Activated T-helper 2 cell treated with anti-CD3 and anti-CD28 coated beads, Interferon-gamma antibody, Interleukin-2, Interleukin-4, amounts not matched to agents 10 μg/mL and 5 μg/mL and 100 μg/mL, durations not matched to agents 14 hours and 24 hours and 36 hours (primary cell): ENCODE results near the gene CCDC92. TPM values are rescaled to one million over a fixed set of nuclear protein-coding genes. Genes with fewer than 3 reads are reported as not detected.

ENCODE experiments used
- DNase-seq: peaks from one replicate; pipeline ENCODE4 v3.0.0; 2021; ENCODE audit warnings: low spot score
- H3K27ac Mint-ChIP-seq: one replicate; pipeline ENCODE4 v1.8.0; 2021; ENCODE audit warnings: mixed read lengths
- H3K27me3 Mint-ChIP-seq: one replicate; pipeline ENCODE4 v1.8.0; 2021; ENCODE audit warnings: low read depth, mixed read lengths
- H3K36me3 Mint-ChIP-seq: one replicate; pipeline ENCODE4 v1.8.0; 2021; ENCODE audit warnings: low read depth, mixed read lengths
- H3K4me1 Mint-ChIP-seq: one replicate; pipeline ENCODE4 v1.8.0; 2021; ENCODE audit warnings: low read depth, mixed read lengths
- H3K4me3 Mint-ChIP-seq: one replicate; pipeline ENCODE4 v1.8.0; 2021; ENCODE audit warnings: low read depth, mild to moderate bottlenecking, moderate library complexity, mixed read lengths
- H3K9me3 Mint-ChIP-seq: one replicate; pipeline ENCODE4 v1.8.0; 2021; ENCODE audit warnings: mixed read lengths
- intact Hi-C: fragments of 100-400 bp; cut with micrococcal nuclease; formaldehyde crosslinking; loops from one replicate; pipeline ENCODE4 v1.15.1; 2023
- total RNA-seq: library from RNA; stranded (reverse); gene quantifications from 2 replicates; pipeline ENCODE4 v1.2.3, GENCODE V29; 2022

Gene CCDC92
- total RNA-seq, 1 donor from 2014 or later = 11.8 TPM

DNA sequence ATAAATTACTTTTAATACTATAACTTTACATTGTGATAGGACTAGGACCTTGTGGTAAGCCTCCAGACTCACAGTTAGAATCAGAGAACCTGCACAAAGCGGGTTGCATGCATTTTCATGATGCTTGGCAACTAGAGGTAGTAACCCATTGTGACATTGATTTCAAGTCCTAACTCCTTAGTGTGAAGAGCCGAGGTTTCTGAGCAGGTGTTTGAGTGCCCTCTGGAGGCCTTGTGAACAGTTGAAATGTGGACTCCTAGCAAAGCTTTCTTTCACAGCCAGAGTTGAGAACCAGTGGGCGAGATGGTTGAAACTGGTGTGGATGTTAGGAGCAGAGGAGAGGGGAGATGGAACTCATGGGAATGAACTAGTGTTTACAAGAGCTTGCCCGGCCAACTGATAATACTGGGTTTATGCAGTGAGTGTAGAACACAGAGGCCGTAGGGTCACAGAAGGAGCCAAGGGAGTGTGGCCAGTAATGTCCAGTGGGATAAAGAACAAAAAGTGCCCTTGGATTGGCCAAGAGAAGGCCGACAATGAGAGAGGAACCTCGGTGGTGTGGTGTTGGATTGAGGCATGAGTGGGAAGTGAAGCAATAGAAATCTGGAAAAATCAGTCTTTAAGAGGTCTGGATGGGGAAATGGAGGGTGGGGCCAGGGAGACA lies 11.3 kb upstream of the CCDC92 start:
- Mint-ChIP-seq H3K4me1 (peaks cover 12% of the 10 kb centered on the region), H3K27me3 (no peaks in the 10 kb centered on the region), H3K36me3 (peaks cover 16% of the 10 kb centered on the region), H3K4me3 (no peak overlapping the region), H3K9me3 (no peaks in the 10 kb centered on the region), H3K27ac (no peak overlapping the region)
- peak; percentile 30 for DNase-seq
- intact Hi-C loops = loop anchor here (1.0 kb wide), 1 partner anchor 79 kb away; no protein-coding TSS in a partner anchor

DNA sequence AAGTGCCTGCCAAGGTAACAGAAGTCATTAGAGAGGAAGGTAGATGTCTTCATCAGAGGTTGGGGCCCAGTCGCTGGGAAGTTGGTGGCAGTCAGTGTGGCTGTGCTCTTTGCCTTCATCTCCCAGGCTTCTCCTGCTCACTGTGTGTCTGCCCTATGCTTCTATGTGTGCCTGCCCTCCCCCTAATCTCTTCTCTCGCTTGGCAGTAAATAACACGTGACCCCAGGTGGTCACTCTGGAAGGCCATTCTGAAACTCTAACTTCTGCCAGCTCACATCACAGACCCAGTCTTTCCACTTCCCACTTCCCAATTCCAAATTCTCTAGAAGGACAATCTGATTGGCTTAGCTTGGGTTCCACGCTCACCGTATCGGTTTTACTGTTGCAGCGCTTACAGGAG lies 9.6 kb upstream of the CCDC92 start:
- Mint-ChIP-seq H3K9me3 (no peaks in the 10 kb centered on the region), H3K4me3 (no peak overlapping the region), H3K27ac (no peak overlapping the region), H3K4me1 (peaks cover 12% of the 10 kb centered on the region), H3K36me3 (peaks cover 11% of the 10 kb centered on the region), H3K27me3 (no peaks in the 10 kb centered on the region)
- DNase-seq = no peak
- intact Hi-C loops = no loop called here

DNA sequence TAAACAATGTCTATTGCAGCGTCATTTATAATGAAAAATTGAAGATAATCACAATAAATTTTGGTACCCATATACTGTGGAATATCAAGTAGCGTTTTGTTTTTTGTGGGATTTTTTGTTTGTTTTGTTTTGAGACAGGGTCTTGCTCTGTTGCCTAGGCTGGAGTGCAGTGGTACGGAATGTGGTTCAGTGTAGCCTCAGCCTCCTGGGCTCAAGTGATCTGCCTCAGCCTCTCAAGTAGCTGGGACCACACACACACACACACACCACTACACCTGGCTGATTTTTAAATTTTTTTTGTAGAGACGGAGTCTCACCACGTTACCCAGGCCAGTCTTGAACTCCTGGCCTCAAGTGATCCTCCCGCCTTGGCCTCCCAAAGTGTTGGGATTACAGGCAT lies 6.9 kb upstream of the CCDC92 start:
- Mint-ChIP-seq H3K4me1 (peaks cover 16% of the 10 kb centered on the region), H3K27me3 (no peaks in the 10 kb centered on the region), H3K9me3 (no peaks in the 10 kb centered on the region), H3K27ac (no peak overlapping the region), H3K4me3 (no peak overlapping the region), H3K36me3 (peaks cover 34% of the 10 kb centered on the region)
- intact Hi-C loops = no loop called here
- DNase-seq = no peak

DNA sequence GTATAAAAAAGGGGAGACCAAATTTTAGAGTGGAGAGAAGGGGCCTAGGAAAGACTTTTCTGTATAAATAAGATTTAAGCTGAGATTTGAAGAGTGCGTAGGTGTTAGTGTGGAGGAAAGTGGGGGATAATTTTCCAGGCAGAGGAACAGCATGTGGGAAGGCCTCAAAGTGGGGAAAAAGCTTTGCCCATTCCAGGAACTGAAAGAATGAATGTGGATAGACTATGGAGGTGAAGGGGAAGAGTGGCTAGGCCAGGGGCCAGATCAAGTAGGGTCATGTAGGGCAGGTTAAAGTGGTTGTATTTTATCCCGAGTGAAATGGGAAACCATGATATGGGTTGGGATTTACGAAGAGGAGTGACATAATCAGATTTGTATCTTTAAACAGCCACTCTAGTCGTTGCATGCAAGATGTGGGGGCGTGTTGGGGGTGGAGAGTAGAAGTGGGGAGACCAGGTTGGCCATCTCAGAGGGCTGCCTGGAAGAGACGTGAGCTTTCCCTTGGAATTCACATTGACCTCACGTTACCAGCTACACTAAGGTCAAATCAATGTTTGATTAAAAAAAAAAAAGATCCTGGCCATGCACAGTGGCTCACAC lies 3.7 kb upstream of the CCDC92 start:
- Mint-ChIP-seq H3K36me3 (peaks cover 37% of the 10 kb centered on the region), H3K9me3 (no peaks in the 10 kb centered on the region), H3K27me3 (peaks cover 2% of the 10 kb centered on the region), H3K4me1 (peaks cover 21% of the 10 kb centered on the region), H3K4me3 (no peak overlapping the region), H3K27ac (no peak overlapping the region)
- intact Hi-C loops = no loop called here
- DNase-seq = no peak

DNA sequence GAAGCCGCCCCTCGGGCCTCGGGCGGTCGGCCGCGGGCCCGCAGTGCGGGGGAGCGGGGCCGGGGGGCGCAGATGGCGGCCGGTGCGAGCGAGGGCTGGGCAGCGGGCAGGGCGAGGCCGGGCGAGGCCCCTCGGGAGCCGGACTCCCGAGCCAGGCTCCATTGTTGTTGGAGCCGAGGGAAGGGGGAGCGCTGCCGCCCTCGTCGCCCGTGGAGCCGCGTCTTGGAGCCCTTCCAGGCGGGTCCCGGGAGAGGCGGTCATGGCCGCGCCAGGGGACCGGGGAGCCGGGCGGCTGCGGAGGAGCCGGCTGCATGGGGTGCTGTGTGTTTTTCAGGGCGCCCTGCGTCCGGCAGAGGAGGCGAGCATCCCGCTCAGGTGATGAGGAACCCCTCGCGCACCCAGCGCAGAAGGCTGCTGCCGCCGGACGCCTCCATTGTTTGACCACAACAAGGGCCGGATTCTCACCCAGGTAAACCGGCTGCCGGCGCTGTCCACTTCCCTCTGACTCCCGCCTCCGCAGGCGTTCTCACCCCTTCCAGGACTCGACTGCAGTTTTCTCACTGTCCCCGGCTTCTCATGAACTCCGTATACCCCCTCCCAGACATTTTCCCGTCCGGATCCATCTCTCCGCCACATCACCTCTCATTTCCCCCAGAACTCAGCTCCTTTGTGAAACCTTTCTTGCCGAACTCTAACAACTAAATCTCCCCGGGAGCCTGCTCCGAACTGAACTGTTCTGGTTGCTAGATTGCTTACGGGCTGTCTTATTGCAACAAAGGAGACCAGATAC lies 1.1 kb upstream of the CCDC92 start:
- Mint-ChIP-seq H3K4me3 (peak overlapping the region; percentile 96), H3K4me1 (peaks cover 26% of the 10 kb centered on the region), H3K27ac (peak overlapping the region; percentile 58), H3K27me3 (peaks cover 2% of the 10 kb centered on the region), H3K36me3 (peaks cover 35% of the 10 kb centered on the region), H3K9me3 (no peaks in the 10 kb centered on the region)
- peak; percentile 17 for DNase-seq
- intact Hi-C loops = loop anchor here (5.0 kb wide), 2 partner anchors 261 to 341 kb away; partner anchors contain the start of genes ATP6V0A2, EIF2B1 and GTF2H3

DNA sequence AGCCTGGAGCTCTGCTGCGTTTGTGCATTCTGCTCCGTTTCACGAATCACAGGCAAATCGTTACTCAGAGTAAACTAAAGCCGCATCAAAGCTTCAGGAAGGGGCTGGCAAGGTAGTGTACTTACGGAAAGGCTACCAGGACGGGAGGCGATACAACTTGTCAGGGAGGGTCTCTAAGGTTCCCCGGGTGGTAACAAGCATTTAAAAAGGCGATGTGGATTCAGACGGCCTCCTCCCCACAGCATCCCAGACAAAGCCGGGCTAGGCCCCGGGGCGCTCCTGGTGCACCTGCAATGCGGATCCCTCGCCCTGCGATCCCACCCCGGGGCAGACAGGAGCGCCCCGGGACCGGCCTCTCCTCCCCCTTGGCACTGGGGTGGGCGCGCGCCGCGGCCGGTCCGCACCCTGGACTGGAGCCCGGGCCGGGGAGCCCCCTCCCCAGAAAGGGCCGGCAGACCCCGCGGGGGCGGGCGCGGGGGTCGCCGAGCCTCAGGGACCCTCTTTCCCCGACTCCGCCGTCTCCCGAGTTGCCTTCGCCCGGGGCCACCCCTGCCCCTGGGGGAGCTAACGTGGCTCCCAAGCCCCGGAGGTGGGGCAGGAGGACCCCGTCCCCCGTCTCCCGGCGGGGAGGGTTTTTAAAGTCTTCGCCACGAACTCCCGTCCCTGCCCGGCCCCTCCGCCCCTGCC lies 718 bp downstream of the CCDC92 start:
- H3K36me3 Mint-ChIP-seq = peaks cover 30% of the 10 kb centered on the region
- intact Hi-C loops = loop anchor here (5.0 kb wide), 2 partner anchors 260 to 340 kb away; partner anchors contain the start of genes ATP6V0A2, EIF2B1 and GTF2H3
- peak overlapping the region; percentile 91 for H3K4me3 Mint-ChIP-seq
- H3K27ac Mint-ChIP-seq = peak overlapping the region; percentile 74
- H3K4me1 Mint-ChIP-seq = peaks cover 29% of the 10 kb centered on the region
- peak; percentile 34 for DNase-seq
- no peaks in the 10 kb centered on the region for H3K9me3 Mint-ChIP-seq
- H3K27me3 Mint-ChIP-seq = peaks cover 2% of the 10 kb centered on the region

DNA sequence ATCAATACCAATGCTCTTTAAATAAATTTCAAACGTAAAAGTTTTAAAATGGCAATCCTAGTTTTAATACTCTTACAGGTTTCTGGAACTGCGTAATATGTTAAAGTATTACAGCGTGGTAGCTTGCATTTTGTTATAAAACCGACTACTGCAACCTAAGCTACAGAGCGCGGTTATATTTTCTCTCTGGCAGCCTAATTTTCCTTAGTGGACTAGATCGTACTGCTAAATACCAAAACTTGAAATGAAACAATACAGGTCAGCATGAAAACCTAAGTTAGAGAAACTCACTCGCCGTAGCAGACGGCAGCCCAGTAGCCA lies 1.2 kb downstream of the CCDC92 start:
- intact Hi-C loops = loop anchor here (5.0 kb wide), 2 partner anchors 259 to 339 kb away; partner anchors contain the start of genes ATP6V0A2, EIF2B1 and GTF2H3
- Mint-ChIP-seq H3K4me3 (peak overlapping the region; percentile 91), H3K4me1 (peaks cover 29% of the 10 kb centered on the region), H3K36me3 (peaks cover 26% of the 10 kb centered on the region), H3K27ac (peak overlapping the region; percentile 74), H3K27me3 (peaks cover 2% of the 10 kb centered on the region), H3K9me3 (no peaks in the 10 kb centered on the region)
- no peak for DNase-seq

DNA sequence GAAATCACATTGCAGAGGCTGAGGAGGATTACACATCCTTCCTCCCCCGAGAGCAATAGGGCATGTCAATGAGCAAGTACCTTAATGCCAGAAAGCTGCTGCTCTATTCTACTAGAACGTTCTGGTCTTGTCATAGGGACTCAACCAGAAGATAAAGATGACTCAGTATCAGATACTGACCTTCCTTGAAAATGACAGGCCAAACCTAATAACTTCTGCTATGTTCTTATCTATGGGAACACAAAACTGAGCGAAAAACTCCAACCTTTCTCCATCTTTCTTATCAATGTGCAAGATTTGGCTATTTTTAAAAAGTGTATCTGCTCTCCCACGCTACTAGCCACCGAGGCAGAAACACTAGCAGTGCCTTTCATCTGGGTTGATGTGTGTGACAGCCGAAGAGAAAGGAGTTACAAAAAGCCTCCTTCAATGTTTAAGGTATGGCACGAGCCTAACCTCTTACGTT lies 5.5 kb downstream of the CCDC92 start:
- H3K27ac Mint-ChIP-seq = no peak overlapping the region
- intact Hi-C loops = no loop called here
- DNase-seq = no peak
- peaks cover 2% of the 10 kb centered on the region for H3K27me3 Mint-ChIP-seq
- H3K9me3 Mint-ChIP-seq = no peaks in the 10 kb centered on the region
- H3K36me3 Mint-ChIP-seq = peaks cover 3% of the 10 kb centered on the region
- peaks cover 12% of the 10 kb centered on the region for H3K4me1 Mint-ChIP-seq
- H3K4me3 Mint-ChIP-seq = no peak overlapping the region

DNA sequence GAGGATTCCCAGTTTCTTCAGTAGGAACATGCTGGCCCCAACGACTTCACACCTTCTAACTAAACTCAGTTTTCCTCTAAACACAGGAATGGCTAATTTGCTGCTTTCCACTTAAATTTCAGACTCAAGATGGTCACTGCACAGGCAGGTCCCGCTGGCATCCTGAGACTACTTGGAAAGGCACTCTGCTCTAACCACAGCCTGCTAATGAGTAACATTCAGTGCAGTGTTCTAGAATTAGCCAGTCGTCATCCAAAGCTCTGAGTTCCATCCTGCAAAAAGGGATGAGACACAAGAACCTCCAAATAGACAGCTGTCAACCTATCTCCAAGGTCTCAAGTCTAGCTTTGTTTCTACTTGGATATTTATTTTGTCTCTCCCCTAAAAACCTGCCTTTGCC lies 6.0 kb downstream of the CCDC92 start:
- Mint-ChIP-seq H3K4me1 (peaks cover 10% of the 10 kb centered on the region), H3K36me3 (peaks cover 3% of the 10 kb centered on the region), H3K9me3 (no peaks in the 10 kb centered on the region), H3K27ac (no peak overlapping the region), H3K27me3 (peaks cover 2% of the 10 kb centered on the region), H3K4me3 (no peak overlapping the region)
- DNase-seq = no peak
- intact Hi-C loops = no loop called here

DNA sequence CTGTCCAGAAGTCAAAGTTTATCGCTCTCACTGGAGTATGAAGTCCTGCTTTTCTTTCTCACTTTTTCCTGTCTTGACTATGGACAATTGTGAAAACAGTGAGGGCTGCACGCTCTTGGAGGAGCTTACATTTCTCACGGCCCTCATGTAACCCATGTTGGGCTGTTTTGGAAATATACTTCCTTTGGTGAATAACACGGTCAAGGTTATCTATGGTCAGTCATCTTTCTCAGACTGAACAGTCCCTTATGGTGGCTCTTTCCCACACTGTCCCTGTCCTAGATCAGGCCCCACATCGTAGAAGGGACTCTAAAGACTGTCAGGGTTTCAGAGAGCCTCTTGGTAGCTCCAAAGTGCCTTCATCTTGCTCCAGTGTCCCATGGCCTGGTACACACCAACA lies 7.2 kb downstream of the CCDC92 start:
- intact Hi-C loops = no loop called here
- peaks cover 3% of the 10 kb centered on the region for H3K36me3 Mint-ChIP-seq
- H3K27ac Mint-ChIP-seq = no peak overlapping the region
- no peak for DNase-seq
- no peaks in the 10 kb centered on the region for H3K27me3 Mint-ChIP-seq
- peaks cover 7% of the 10 kb centered on the region for H3K4me1 Mint-ChIP-seq
- no peak overlapping the region for H3K4me3 Mint-ChIP-seq
- H3K9me3 Mint-ChIP-seq = no peaks in the 10 kb centered on the region

DNA sequence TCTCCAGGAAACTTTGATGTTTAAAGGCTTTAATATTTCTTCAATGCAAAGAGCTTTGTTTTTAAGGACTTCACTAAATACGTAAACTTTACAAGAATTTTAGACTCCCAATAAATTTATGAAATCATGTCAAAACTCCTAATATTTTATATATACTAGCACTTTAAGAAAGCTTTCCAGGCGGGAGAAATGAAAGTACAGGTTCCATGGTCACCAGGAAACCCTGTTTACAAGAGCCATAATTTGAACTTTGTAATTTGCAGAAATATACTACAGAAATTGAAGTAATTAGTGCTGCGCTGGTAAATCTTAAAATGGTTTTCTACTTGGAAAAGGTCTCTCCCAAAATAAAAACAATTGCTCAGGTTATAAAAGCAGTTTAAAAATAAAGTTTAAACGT lies 8.8 kb downstream of the CCDC92 start:
- intact Hi-C loops = no loop called here
- H3K27me3 Mint-ChIP-seq = no peaks in the 10 kb centered on the region
- DNase-seq = no peak
- H3K9me3 Mint-ChIP-seq = no peaks in the 10 kb centered on the region
- peaks cover 3% of the 10 kb centered on the region for H3K4me1 Mint-ChIP-seq
- H3K4me3 Mint-ChIP-seq = no peak overlapping the region
- no peak overlapping the region for H3K27ac Mint-ChIP-seq
- peaks cover 3% of the 10 kb centered on the region for H3K36me3 Mint-ChIP-seq

DNA sequence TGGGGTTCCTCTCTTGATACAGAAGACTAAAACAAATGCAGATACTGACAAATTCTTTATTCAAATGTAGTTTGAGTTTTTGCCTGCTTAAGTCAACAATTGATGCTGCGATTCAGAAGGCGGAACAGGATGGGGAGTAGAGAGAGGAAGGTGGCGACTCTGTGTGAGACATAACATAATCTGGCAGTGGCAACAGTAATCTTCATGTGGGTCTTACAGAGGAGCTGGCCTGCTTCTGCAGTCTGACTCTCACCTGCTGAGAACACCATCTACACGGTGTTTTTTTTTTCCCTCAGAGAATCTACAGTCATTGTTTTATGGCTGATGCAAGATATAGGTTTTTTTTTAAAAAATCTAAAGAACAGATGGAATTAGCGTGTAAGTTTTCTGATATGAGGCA lies 10.1 kb downstream of the CCDC92 start:
- intact Hi-C loops = no loop called here
- H3K9me3 Mint-ChIP-seq = no peaks in the 10 kb centered on the region
- DNase-seq = no peak
- H3K36me3 Mint-ChIP-seq = peaks cover under 1% of the 10 kb centered on the region
- no peak overlapping the region for H3K27ac Mint-ChIP-seq
- H3K4me3 Mint-ChIP-seq = no peak overlapping the region
- no peaks in the 10 kb centered on the region for H3K4me1 Mint-ChIP-seq
- H3K27me3 Mint-ChIP-seq = no peaks in the 10 kb centered on the region
